HepG2 (cell line): Measurements from ENCODE around the gene SLC7A8.

Experiments used
- CEBPB ChIP-seq: IDR thresholded peaks from 2 replicates; pipeline ENCODE4 v1.6.1; 2011; ENCODE audit warnings: low read depth, low read length, improper control_type of control experiment, borderline replicate concordance
- CHD4 ChIP-seq: fragments of 200-600 bp; sonication (generic); IDR thresholded peaks from 2 replicates; pipeline ENCODE4 v1.7.0; 2017; ENCODE audit warnings: mild to moderate bottlenecking, low read length, borderline replicate concordance
- PCBP1 ChIP-seq: fragments of 200-400 bp; formaldehyde crosslinking; IDR thresholded peaks from 2 replicates; pipeline ENCODE4 v1.6.1; 2017; ENCODE audit warnings: mild to moderate bottlenecking, low read depth, low read length, borderline replicate concordance
- POLR2AphosphoS5 ChIP-seq: IDR thresholded peaks from 2 replicates; pipeline ENCODE4 v1.6.1; 2012; ENCODE audit warnings: low read depth, low read length
- TF ChIP-seq, protein P1 (sequence below): sonication (generic); formaldehyde crosslinking; IDR thresholded peaks from 2 replicates; pipeline ENCODE4 v1.4.0; 2020; ENCODE audit warnings: mild to moderate bottlenecking, missing genetic modification reagents
- TF ChIP-seq, protein P2 (sequence below): sonication (generic); formaldehyde crosslinking; IDR thresholded peaks from 2 replicates; pipeline ENCODE4 v1.9.0; 2021; ENCODE audit warnings: missing genetic modification reagents, borderline replicate concordance
- TF ChIP-seq, protein P3 (sequence below): sonication (generic); formaldehyde crosslinking; IDR thresholded peaks from 2 replicates; pipeline ENCODE4 v1.5.0; 2020; ENCODE audit warnings: mild to moderate bottlenecking, missing genetic modification reagents, moderate library complexity
- TF ChIP-seq, protein P4 (sequence below): IDR thresholded peaks from 2 replicates; pipeline ENCODE4 v1.6.1; 2016
- TF ChIP-seq, protein P5 (sequence below): sonication (generic); formaldehyde crosslinking; IDR thresholded peaks from 2 replicates; pipeline ENCODE4 v1.5.1; 2020; ENCODE audit warnings: mild to moderate bottlenecking, missing genetic modification reagents

DNA sequence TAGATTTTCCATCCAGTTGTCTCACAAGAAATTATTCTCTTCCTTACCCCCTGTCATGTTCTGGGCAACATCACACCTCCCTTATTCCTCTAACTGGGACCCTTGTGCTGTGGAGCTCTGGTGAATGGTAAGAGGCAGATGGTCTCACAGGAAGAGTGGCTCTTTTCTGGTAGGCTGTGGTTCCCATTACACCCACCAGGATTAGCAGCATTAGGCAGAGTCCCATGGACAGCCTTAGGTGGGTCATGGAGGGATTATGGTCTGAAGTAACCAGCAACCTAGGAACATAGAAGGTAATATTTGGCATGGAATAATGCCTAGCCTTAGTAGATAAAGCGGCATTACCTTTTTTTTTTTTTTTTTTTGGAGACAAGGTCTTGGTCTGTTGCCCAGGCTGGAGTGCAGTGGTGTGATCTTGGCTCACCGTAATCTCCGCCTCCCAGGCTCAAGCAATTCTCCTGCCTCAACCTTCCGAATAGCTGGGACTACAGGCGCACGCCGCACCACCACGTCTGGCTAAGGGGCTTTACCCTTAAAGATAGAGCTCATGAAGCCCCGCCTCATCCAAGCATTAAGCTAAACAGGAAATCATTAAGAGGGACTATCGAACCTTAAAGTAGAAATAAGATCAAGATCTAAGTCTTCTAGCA, 84.1 kb downstream of the SLC7A8 start:
- TF ChIP-seq PCBP1 (no peak), CEBPB (no peak), CHD4 (no peak), POLR2AphosphoS5 (no peak; the same call in none of the 2 replicates)
- TF ChIP-seq, protein P1, sequence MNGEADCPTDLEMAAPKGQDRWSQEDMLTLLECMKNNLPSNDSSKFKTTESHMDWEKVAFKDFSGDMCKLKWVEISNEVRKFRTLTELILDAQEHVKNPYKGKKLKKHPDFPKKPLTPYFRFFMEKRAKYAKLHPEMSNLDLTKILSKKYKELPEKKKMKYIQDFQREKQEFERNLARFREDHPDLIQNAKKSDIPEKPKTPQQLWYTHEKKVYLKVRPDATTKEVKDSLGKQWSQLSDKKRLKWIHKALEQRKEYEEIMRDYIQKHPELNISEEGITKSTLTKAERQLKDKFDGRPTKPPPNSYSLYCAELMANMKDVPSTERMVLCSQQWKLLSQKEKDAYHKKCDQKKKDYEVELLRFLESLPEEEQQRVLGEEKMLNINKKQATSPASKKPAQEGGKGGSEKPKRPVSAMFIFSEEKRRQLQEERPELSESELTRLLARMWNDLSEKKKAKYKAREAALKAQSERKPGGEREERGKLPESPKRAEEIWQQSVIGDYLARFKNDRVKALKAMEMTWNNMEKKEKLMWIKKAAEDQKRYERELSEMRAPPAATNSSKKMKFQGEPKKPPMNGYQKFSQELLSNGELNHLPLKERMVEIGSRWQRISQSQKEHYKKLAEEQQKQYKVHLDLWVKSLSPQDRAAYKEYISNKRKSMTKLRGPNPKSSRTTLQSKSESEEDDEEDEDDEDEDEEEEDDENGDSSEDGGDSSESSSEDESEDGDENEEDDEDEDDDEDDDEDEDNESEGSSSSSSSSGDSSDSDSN (CRISPR knock-in tag), result no peak
- TF ChIP-seq, protein P2, sequence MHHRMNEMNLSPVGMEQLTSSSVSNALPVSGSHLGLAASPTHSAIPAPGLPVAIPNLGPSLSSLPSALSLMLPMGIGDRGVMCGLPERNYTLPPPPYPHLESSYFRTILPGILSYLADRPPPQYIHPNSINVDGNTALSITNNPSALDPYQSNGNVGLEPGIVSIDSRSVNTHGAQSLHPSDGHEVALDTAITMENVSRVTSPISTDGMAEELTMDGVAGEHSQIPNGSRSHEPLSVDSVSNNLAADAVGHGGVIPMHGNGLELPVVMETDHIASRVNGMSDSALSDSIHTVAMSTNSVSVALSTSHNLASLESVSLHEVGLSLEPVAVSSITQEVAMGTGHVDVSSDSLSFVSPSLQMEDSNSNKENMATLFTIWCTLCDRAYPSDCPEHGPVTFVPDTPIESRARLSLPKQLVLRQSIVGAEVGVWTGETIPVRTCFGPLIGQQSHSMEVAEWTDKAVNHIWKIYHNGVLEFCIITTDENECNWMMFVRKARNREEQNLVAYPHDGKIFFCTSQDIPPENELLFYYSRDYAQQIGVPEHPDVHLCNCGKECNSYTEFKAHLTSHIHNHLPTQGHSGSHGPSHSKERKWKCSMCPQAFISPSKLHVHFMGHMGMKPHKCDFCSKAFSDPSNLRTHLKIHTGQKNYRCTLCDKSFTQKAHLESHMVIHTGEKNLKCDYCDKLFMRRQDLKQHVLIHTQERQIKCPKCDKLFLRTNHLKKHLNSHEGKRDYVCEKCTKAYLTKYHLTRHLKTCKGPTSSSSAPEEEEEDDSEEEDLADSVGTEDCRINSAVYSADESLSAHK, result no peak
- TF ChIP-seq, protein P3, sequence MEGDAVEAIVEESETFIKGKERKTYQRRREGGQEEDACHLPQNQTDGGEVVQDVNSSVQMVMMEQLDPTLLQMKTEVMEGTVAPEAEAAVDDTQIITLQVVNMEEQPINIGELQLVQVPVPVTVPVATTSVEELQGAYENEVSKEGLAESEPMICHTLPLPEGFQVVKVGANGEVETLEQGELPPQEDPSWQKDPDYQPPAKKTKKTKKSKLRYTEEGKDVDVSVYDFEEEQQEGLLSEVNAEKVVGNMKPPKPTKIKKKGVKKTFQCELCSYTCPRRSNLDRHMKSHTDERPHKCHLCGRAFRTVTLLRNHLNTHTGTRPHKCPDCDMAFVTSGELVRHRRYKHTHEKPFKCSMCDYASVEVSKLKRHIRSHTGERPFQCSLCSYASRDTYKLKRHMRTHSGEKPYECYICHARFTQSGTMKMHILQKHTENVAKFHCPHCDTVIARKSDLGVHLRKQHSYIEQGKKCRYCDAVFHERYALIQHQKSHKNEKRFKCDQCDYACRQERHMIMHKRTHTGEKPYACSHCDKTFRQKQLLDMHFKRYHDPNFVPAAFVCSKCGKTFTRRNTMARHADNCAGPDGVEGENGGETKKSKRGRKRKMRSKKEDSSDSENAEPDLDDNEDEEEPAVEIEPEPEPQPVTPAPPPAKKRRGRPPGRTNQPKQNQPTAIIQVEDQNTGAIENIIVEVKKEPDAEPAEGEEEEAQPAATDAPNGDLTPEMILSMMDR, result no peak
- TF ChIP-seq, protein P4, sequence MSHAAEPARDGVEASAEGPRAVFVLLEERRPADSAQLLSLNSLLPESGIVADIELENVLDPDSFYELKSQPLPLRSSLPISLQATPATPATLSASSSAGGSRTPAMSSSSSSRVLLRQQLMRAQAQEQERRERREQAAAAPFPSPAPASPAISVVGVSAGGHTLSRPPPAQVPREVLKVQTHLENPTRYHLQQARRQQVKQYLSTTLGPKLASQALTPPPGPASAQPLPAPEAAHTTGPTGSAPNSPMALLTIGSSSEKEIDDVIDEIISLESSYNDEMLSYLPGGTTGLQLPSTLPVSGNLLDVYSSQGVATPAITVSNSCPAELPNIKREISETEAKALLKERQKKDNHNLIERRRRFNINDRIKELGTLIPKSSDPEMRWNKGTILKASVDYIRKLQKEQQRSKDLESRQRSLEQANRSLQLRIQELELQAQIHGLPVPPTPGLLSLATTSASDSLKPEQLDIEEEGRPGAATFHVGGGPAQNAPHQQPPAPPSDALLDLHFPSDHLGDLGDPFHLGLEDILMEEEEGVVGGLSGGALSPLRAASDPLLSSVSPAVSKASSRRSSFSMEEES, result no peak
- TF ChIP-seq, protein P5, sequence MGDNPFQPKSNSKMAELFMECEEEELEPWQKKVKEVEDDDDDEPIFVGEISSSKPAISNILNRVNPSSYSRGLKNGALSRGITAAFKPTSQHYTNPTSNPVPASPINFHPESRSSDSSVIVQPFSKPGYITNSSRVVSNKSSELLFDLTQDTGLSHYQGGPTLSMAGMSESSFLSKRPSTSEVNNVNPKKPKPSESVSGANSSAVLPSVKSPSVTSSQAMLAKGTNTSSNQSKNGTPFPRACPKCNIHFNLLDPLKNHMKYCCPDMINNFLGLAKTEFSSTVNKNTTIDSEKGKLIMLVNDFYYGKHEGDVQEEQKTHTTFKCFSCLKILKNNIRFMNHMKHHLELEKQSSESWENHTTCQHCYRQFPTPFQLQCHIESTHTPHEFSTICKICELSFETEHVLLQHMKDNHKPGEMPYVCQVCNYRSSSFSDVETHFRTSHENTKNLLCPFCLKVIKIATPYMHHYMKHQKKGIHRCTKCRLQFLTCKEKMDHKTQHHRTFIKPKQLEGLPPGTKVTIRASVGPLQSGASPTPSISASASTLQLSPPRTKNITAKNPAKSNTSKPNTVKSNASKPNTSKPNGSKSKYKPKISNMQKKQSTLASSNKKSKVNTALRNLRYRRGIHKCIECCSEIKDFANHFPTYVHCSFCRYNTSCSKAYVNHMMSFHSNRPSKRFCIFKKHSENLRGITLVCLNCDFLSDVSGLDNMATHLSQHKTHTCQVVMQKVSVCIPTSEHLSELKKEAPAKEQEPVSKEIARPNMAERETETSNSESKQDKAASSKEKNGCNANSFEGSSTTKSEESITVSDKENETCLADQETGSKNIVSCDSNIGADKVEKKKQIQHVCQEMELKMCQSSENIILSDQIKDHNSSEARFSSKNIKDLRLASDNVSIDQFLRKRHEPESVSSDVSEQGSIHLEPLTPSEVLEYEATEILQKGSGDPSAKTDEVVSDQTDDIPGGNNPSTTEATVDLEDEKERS (CRISPR knock-in tag), result no peak
